Measurements from ENCODE around the gene MS4A6A. TPM values are rescaled to one million over a fixed set of nuclear protein-coding genes. Genes with fewer than 3 reads are reported as not detected.

Gene MS4A6A
- polyA plus RNA-seq, 3 donors: 978 to 3,009 (median 2,353) TPM

- WGBS (ENCODE audit: insufficient coverage): 92% methylated on average over 3 of the region's 3 CpGs
- H3K27ac Mint-ChIP-seq: no peak overlapping the region
- peaks cover 0 to 5% (median 0%) of the 10 kb centered on the region in 3 donors for H3K27me3 Mint-ChIP-seq (ENCODE audit: low read depth in 3 of 3)
- H3K4me1 ChIP-seq (ENCODE audit: control insufficient read depth in 1 of 2, insufficient read depth in 2 of 2, low read length in 2 of 2): peaks cover 7 to 9% of the 10 kb centered on the region in 2 donors
- no peak for DNase-seq
- H2AFZ ChIP-seq (ENCODE audit: insufficient read depth, low read depth, low read length, poor library complexity, severe bottlenecking): no peak overlapping the region
- intact Hi-C loops (cut with micrococcal nuclease): no loop called here
- H3K36me3 ChIP-seq (replicated peaks in 1 of 2; ENCODE audit: control insufficient read depth in 1 of 2, insufficient read depth in 2 of 2, low read length in 2 of 2): no peaks in the 10 kb centered on the region
- H3K9me3 Mint-ChIP-seq: peaks cover 0 to 5% (median 0%) of the 10 kb centered on the region in 7 donors
- H3K36me3 Mint-ChIP-seq: no peaks in the 10 kb centered on the region
- H3K4me3 ChIP-seq (replicated peaks in 1 of 3; ENCODE audit: low read depth in 2 of 3, low read length in 3 of 3): no peak overlapping the region
- H3K9ac ChIP-seq (ENCODE audit: insufficient read depth, low read length, poor library complexity, severe bottlenecking): no peak overlapping the region
- no peaks in the 10 kb centered on the region for H3K27me3 ChIP-seq (ENCODE audit: control insufficient read depth in 2 of 2, insufficient read depth in 2 of 2, low read length in 2 of 2)
- no peaks in the 10 kb centered on the region for H3K79me2 ChIP-seq (ENCODE audit: insufficient read depth, low read length)
- H3K4me1 Mint-ChIP-seq: peaks cover 20% of the 10 kb centered on the region
- H3K27ac ChIP-seq (ENCODE audit: low read depth in 1 of 2, low read length in 2 of 2): no peak overlapping the region
- H3K9me3 ChIP-seq (replicated peaks in 1 of 2; ENCODE audit: control insufficient read depth in 1 of 2, insufficient read depth in 1 of 2, low read length in 2 of 2): no peaks in the 10 kb centered on the region
- TF ChIP-seq, protein P1, sequence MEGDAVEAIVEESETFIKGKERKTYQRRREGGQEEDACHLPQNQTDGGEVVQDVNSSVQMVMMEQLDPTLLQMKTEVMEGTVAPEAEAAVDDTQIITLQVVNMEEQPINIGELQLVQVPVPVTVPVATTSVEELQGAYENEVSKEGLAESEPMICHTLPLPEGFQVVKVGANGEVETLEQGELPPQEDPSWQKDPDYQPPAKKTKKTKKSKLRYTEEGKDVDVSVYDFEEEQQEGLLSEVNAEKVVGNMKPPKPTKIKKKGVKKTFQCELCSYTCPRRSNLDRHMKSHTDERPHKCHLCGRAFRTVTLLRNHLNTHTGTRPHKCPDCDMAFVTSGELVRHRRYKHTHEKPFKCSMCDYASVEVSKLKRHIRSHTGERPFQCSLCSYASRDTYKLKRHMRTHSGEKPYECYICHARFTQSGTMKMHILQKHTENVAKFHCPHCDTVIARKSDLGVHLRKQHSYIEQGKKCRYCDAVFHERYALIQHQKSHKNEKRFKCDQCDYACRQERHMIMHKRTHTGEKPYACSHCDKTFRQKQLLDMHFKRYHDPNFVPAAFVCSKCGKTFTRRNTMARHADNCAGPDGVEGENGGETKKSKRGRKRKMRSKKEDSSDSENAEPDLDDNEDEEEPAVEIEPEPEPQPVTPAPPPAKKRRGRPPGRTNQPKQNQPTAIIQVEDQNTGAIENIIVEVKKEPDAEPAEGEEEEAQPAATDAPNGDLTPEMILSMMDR (IDR thresholded peaks at IDR 0.05): no peak
- no peaks in the 10 kb centered on the region for H4K20me1 ChIP-seq (ENCODE audit: insufficient read depth, low read length)
- H3K4me3 Mint-ChIP-seq: no peak overlapping the region
- no peak overlapping the region for H3K4me2 ChIP-seq (replicated peaks; ENCODE audit: extremely low read depth, low read length, poor library complexity, severe bottlenecking)
Measured at GRCh38 chr11:60143768-60144167, 39.1 kb downstream of the MS4A6A start.

- H3K36me3 Mint-ChIP-seq: no peaks in the 10 kb centered on the region
- Histone ChIP-seq H3K4me1 (ENCODE audit: control insufficient read depth in 1 of 2, insufficient read depth in 2 of 2, low read length in 2 of 2) (no peaks in the 10 kb centered on the region), H3K9ac (ENCODE audit: insufficient read depth, low read length, poor library complexity, severe bottlenecking) (no peak overlapping the region), H4K20me1 (ENCODE audit: insufficient read depth, low read length) (no peaks in the 10 kb centered on the region), H3K27ac (ENCODE audit: low read depth in 1 of 2, low read length in 2 of 2) (no peak overlapping the region), H3K27me3 (ENCODE audit: control insufficient read depth in 2 of 2, insufficient read depth in 2 of 2, low read length in 2 of 2) (no peaks in the 10 kb centered on the region), H2AFZ (ENCODE audit: insufficient read depth, low read depth, low read length, poor library complexity, severe bottlenecking) (no peak overlapping the region), H3K36me3 (replicated peaks in 1 of 2; ENCODE audit: control insufficient read depth in 1 of 2, insufficient read depth in 2 of 2, low read length in 2 of 2) (no peaks in the 10 kb centered on the region), H3K4me2 (replicated peaks; ENCODE audit: extremely low read depth, low read length, poor library complexity, severe bottlenecking) (no peak overlapping the region), H3K4me3 (replicated peaks in 1 of 3; ENCODE audit: low read depth in 2 of 3, low read length in 3 of 3) (no peak overlapping the region), H3K9me3 (replicated peaks in 1 of 2; ENCODE audit: control insufficient read depth in 1 of 2, insufficient read depth in 1 of 2, low read length in 2 of 2) (peaks cover 0 to 10% of the 10 kb centered on the region in 2 donors), H3K79me2 (ENCODE audit: insufficient read depth, low read length) (no peaks in the 10 kb centered on the region)
- TF ChIP-seq, protein P1 (IDR thresholded peaks at IDR 0.05): no peak
- peaks cover 3% of the 10 kb centered on the region for H3K4me1 Mint-ChIP-seq
- no peaks in the 10 kb centered on the region for H3K27me3 Mint-ChIP-seq (ENCODE audit: low read depth in 3 of 3)
- 88% methylated on average over 1 of the region's 1 CpG for WGBS (ENCODE audit: insufficient coverage)
- intact Hi-C loops (cut with micrococcal nuclease): loop anchor here in 1 of 2 donors (10.0 kb wide), 1 partner anchor 309 kb away; no protein-coding TSS in a partner anchor
- H3K27ac Mint-ChIP-seq: no peak overlapping the region
- DNase-seq: no peak
- H3K9me3 Mint-ChIP-seq: peaks cover 0 to 14% (median 7%) of the 10 kb centered on the region in 7 donors
- no peak overlapping the region for H3K4me3 Mint-ChIP-seq
Measured at GRCh38 chr11:60133917-60134316, 49.0 kb downstream of the MS4A6A start.

All from CD14-positive monocyte (primary cell).